Right hindlimb (tissue), 1 donor: ENCODE measurements around the gene DIPK1B.
A peak's percentile ranks its signal among the peaks of the same experiment; 100 is the strongest.
"Not testable (repeated sequence)": the region's sequence is repeated elsewhere in the genome, so short reads cannot be mapped to it uniquely, and the experiment has no call there.

Source experiments
- DNase-seq: peaks from one replicate; pipeline ENCODE4 v3.0.0-alpha.2; 2018

DIPK1B gene

GRCh38 chr9:136755302-136756133 is 43.1 kb downstream of the DIPK1B start:
- DNase-seq: not testable (repeated sequence)

- no peak for DNase-seq
These were observed 43.7 kb downstream of the DIPK1B start for GRCh38 chr9:136756134-136756438.

- no peak for DNase-seq
These were observed 44.5 kb downstream of the DIPK1B start for GRCh38 chr9:136756836-136757235.

- DNase-seq: no peak
These were observed 45.0 kb downstream of the DIPK1B start for GRCh38 chr9:136757328-136757727.

DNA sequence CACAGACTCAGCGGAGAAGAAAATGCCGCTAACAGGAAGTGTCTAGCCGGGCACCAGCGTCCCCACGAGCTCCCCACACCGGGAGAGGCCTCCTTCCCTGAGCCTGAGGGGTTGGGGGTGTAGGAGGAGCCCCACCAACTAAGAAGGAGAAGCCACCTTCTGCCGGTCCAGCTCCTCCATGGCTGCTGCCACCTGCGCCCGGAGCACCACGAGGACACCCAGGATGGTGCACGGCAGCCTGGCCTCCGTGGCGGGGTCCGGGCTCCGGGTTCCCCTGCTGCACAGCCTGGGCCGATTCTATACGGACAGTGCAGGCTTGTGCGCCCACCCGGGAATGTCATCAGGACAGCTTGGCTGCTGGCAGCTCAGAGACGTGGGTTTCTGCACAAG is 45.4 kb downstream of the DIPK1B start:
- no peak for DNase-seq

- DNase-seq: no peak
These were observed 46.6 kb downstream of the DIPK1B start for GRCh38 chr9:136759001-136759400.

- DNase-seq: no peak
These were observed 47.3 kb downstream of the DIPK1B start for GRCh38 chr9:136759436-136760325.

DNA sequence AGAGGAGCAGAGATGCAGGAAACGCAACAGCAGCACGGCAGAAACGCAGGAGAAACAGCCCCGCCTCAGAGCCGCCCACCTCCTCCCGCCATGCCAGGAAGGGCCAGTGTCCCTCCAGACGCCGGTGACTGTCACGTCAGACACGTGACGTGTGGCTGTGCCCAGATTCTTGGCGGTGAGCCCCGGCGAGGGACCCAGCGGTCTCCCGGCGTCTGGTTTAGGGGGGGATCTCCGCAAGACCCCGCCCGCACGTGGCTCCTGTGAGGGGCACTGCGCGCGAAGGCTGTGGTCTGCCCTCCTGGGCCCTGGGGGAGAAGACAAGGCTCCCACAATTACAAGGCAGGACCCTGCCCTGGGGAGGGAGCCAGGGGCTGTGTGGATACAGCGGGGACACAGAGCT is 48.1 kb downstream of the DIPK1B start:
- DNase-seq: no peak

DNA sequence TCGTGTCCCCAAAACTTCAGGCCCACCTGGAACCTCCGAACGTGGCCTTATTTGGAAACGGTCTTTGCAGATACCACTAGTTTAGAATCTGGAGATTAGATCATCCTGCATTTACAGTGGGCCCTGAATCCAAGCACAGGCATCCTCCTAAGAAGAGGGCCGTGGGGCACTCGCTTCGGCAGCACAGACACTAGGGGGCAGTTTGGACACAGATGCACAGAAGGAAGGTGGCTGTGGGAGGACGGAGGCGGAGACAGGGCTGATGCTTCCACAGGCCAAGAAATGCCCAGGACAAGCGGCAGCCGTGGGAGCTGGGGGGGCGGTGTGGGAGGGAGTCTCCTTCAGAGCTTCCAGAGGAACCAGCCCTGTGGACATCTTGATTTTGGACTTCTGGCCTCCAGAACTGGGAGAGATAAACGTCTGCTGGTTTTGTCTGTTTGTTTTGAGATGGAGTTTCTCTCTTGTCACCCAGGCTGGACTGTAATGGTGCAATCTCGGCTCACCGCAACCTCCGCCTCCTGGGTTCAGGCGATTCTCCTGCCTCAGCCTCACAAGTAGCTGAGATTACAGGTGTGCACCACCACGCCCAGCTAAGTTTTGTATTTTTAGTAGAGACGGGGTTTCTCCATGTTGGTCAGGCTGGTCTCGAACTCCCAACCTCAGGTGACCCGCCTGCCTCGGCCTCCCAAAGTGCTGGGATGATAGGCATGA is 48.6 kb downstream of the DIPK1B start:
- DNase-seq: not testable (repeated sequence)

DNA sequence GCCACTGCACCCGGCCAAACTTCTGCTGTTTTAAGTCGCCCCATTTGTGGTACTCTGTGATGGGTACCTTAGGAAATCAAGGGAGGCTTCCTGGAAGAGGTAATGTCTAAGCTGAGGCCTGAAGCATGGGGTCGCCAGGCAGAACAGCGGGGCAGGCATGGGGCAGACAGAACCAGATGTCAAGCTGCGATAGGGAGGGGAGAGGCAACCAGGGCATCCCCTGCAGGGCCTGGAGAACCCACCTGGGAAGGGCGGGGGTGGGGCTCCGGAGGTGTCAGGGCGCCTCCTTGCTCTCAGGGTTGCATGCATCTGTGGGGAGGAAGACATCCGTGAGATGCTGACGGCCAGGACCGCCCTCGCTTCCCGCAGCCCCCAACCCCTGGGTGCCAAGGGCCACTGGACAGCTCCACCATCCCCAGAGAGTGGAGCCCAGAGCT is 49.2 kb downstream of the DIPK1B start:
- no peak for DNase-seq

GRCh38 chr9:136762221-136762691 is 49.9 kb downstream of the DIPK1B start:
- DNase-seq: no peak

GRCh38 chr9:136762915-136763648 is 50.7 kb downstream of the DIPK1B start:
- DNase-seq: peak; percentile 64

DNA sequence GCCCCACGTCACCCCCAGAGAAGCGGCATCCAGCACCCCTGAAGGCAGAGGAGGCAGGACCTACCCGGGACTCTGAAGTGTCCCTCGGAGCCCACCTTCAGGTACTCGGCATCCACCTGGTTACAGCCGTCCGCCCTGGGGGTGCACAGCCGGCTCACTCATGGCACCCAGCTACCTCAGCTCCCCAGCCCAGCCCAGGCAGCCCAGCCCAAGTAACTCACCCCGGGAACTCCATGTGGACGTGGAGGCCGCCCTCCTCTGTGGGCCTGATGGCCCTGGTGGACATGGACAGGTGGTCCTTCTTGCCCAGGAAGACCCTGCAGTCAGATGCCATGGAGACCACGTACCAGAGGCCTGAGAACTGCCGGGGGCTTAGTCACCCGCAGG is 51.3 kb downstream of the DIPK1B start:
- DNase-seq: no peak

- no peak for DNase-seq
These were observed 52.0 kb downstream of the DIPK1B start, which contains the start of gene LCN15 for GRCh38 chr9:136764301-136764891. Gene LCN15, minus strand, starts transcription at chr9:136764518. Its CDS starts 30 bp downstream, at chr9:136764488.

- DNase-seq: no peak
These were observed 52.7 kb downstream of the DIPK1B start for GRCh38 chr9:136765041-136765440.

DNA sequence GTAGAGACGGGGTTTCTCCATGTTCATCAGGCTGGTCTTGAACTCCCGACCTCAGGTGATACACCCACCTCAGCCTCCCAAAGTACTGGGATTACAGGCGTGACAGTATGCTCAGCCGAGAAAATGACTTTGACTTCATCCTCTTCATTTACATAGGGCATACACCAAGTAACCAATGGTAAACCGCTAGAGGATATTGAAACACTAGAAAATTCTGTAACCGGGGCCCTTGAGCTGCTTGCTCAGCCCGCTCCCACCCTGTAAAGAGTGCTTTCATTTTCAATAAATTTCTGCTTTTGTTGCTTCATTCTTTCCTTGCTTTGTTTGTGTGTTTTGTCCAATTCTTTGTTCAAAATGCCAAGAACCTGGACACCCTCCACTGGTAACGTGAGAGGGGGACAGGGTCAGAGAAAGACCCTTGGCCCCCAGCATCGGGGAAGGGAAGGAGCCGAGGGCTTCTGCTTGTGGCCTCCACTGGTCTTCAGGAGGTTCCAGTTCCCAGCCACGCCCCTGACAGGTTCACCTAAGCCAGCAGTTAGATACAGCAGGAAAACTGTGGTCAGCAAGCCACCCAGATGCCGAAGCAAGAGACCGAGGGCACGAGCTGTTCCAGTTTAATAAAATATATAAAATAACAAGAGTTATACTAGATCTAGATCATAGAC is 53.5 kb downstream of the DIPK1B start:
- DNase-seq: not testable (repeated sequence)

DNA sequence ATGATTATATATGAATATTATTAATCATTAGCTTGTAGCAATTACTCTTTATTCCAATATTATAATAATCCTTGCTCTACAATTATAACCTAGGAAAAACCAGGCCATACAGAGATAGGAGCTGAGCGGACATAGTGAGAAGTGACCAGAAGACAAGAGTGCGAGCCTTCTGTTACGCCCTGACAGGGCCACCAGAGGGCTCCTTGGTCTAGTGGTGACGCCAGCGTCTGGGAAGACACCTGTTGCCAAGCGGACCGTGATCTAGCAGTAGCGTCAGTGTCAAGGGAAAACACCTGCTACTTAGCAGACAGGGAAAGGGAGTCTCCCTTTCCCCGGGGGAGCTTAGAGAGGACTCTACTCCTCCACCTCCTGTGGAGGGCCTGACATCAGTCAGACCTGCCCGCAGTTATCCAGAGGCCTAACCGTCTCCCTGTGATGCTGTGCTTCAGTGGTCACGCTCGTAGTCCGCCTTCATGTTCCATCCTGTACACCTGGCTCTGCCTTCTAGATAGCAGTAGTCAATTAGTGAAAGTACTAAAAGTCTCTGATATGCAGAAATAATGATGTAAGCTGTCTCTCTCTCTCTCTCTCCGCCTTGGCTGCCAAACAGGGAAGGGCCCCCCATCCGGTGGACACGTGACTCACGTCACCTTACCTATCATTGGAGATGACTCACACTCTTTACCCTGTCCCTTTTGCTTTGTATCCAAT is 54.2 kb downstream of the DIPK1B start:
- DNase-seq: peak; percentile 59

- DNase-seq: no peak
These were observed 57.4 kb downstream of the DIPK1B start for GRCh38 chr9:136769710-136770191.

- DNase-seq: no peak
These were observed 59.6 kb downstream of the DIPK1B start for GRCh38 chr9:136771907-136772415.

DNA sequence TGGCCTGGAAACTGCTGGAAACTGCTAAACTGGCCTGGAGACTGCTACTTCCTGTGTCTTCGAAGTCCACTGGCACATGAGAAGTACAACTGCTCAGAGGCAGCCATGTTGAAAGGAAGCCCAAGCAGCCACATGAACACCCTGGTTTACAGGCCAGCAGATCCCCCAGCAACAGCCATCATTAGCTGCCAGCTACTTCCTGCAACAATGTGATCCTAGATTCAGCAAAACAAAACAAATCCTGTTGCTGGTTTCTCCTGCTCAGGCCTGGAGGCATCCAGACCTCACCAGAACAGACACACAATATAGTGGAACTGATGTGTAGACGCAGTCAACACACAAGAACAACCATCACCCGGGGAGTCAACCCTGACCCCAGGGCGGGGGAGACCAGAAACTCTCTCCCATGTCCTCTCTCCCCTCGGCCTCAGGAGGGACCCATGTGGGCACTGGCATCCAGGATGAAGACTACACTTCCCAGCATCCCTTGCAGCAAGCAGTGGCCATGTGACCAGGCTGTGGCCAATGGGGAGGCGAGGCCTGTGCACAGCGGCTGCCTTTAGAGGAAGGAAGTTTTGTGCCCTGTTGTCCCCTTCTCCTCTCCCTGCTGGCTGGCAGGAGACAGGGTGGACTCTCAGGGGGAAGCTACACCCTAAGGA is 61.1 kb downstream of the DIPK1B start:
- no peak for DNase-seq
